Putamen (tissue), 1 donor: ENCODE measurements around the gene PDK2.

ENCODE experiments used
- DNase-seq: peaks from one replicate; pipeline ENCODE4 v3.0.0-alpha.2; 2016; ENCODE audit warnings: low spot score

PDK2 gene

DNA sequence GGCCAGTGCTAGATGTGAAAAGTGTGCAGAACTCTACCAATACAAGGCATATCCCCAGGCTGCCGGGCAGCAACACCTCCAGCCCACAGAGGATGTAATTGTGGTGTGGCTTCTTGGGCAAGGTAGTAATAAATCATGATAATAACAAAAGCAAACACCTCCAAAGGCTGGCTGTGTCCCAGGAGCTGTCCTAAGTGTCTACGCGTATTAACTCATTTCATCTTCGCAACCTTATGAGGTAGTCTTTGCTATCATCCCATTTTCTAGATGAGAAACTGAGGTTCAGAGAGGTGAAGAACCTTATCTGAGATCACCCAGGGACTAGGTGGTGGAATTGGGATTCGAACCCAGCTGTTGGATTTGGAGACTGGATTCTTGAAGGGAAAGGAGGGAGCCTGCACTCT lies 5.3 kb downstream of the PDK2 start:
- no peak for DNase-seq

DNA sequence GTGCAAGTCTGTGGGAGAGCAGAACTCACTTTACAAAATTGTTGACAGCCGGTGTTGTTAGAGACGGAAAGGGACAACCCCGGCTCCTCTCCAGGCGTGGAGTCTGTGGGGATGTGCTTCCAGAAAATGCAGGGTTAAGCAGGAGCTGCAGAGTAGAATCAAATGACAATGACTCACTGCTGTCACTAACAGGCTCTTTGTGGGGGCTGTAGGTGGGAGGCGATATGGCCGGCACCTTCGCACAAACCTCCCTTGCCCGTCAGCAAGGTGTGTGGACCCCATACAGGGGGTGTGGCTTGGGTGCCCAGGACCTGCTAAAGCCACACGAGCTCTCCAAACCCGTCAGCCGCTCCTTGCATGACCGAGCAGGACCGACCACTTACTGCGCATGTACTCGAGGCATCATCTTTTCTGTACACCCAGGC lies 5.8 kb downstream of the PDK2 start:
- DNase-seq: no peak

DNA sequence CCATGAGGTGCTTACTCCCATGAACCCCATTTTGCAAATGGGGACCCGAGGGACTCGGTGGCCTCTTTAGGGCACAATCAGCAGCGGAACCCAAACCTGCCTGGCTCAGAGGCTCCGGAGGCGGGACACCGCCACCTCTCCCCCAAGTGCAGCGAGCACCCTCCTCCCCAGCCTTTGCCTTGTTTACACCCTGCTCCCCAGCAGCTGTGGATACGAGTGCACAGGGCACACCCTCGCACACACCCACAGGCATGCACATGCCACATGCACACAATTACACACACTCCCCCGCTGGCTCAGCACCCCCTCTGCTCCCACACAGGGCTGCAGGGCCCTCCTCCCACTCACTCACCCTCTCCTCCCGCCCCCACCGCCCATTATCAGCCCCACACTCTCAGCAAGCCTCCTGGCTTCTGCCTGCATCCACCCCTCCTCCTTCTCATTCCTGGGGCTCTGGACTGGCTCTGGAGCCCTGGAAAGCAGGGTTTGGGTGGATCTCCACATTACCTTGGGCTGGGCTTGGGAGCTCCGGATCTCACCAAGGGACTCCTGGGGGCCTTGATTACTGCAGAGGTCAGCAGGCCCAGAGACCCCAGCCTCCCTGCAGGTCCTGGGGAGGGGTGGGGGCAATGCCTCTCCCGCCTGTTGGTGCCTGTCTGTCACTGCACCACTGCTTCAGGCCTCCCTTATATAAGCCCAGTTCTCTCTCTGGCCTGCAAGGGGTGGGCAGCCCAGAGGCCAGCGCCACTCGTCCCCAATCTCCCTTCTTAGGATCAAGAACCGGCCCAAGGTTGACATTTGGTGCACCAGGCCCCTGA lies 6.4 kb downstream of the PDK2 start:
- DNase-seq: no peak

DNA sequence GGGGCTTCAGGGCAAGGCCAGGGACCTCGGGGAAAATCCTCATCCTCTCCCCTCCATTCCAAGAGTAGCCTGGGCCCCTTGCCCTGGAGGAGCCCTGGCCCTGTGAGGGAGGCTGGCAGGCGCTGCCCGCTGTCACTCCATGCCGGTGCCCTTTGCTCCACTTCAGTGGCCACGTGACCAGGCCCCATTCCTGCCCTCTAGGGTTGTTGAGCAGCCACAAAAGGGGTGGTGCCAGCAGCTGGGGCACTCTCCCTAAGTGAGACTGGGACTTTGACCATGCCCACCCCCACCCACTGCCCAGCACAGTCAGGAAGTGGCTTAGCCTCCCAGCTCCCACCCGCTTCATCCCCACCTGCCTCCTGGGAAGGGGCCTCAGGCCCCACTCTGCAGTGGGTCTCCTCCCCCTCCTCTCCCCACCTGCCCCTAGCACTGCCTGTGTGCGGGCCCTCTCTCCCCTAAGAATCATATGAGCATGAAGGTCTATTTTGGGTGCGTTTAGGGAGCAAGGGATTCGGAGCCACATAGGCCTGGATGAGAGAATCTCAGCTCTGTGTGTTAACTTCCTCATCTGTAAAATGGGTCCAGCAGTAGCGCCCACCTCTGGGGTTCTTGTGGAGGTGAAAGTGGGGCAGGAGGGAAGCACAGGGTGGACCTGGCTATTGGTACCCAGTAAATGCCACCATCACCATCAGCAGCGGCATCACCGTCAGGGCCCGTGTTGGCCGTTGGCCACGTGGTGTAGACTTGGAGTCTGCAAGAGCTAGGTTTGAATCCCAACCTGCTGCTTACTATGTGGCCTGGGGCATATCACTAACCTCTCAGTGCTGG lies 7.2 kb downstream of the PDK2 start:
- no peak for DNase-seq

DNA sequence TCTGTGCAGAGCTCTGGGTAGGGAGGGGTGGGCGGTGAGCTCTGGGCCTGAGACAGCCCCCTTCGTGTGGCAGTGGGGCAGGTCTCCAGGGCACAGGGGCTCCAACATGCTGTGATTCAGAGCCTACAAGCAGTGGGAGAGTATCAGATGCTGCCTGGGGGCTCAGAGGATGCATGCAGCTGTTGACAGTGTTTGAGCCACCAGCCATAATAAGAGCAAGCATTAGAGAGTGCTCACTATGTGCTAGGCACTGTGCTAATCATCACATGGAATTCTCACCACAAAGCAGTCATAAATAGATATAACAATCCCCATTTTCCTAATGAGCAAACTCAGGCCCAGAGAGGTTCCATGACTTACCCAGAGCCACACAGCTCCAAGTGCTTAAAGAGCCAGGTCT lies 8.1 kb downstream of the PDK2 start:
- no peak for DNase-seq

DNA sequence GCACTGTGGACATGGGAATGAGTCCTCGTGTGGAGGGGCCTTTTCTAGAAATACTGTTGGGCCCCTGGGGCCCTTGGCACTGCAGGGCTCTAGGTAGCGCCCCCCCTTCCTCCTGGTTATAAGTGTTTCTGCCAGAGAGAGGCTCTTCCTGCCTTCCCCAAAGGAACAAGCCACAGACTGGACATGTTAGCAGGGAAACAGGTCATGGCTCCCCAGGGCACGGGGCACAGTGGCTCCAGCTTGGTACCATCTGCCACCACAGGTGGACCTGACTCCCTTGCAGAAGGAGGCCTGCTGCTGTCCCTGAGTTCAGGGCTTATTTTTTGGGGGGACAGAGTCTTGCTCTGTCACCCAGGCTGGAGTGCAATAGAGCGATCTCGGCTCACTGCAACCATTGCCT lies 8.8 kb downstream of the PDK2 start:
- no peak for DNase-seq

DNA sequence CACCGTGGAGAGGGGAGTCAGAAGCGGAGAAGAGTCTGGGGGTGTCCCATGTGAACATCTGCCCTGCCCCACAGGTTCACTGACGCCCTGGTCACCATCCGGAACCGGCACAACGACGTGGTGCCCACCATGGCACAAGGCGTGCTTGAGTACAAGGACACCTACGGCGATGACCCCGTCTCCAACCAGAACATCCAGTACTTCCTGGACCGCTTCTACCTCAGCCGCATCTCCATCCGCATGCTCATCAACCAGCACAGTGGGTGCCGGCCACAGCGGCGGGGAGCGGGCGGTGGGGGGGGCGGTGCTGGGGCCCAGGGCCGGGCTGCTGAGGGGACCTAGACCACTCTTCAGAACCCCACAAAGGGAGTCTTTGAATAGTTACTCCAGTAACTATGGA lies 10.7 kb downstream of the PDK2 start:
- no peak for DNase-seq

DNA sequence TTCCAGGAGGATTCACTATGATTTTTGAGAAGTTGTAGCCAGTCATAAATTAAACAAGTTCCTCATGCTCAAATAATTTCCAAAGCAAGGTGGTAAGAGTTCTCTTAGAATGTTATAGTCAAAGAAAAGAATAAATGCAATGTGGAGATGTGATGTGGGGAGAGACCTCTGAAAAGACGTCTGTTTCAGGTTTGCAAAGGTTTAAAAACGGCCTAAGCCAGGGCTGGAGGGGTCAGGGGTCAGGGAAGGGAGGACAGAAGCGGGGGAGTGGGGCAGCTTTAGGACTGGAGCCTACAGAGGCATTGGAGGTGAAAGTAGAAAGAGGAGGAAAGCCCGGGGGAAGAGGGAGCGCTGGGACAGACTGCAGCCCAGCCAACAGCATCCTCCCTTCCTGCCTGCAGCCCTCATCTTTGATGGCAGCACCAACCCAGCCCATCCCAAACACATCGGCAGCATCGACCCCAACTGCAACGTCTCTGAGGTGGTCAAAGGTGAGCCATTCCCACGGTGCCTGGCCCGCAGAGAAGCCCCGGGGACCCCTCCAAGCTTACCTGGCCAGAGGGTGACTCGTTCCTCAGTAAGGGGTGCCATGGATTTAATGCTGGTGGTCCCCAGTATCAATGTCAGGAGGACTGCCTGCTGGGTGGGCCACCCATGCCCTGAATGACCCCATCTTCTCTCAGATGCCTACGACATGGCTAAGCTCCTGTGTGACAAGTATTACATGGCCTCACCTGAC lies 11.4 kb downstream of the PDK2 start:
- DNase-seq: no peak

DNA sequence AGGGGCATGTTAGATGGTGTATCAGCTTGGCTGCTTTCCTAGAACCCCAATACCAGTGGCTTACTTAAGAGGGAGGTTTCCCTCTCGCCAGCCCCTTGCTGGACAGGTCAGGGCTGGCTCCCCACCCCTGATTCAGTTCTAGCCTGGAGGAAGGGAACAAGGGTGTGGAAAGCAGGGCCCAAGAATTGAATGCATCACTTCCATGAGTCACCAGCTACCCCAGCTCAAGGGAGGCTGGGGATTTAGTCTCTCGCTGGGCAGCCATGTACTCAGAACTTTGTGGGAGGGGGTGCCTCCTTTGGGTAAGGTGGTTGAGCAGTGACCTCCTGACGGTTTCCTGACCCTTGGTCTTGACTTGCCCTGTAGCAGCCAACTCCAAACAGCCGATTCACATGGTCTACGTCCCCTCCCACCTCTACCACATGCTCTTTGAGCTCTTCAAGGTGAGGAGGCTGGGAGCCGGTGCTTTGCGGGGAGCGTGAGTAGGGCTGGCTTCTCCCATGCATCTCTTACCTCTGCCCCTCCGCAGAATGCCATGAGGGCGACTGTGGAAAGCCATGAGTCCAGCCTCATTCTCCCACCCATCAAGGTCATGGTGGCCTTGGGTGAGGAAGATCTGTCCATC lies 12.8 kb downstream of the PDK2 start:
- no peak for DNase-seq

DNA sequence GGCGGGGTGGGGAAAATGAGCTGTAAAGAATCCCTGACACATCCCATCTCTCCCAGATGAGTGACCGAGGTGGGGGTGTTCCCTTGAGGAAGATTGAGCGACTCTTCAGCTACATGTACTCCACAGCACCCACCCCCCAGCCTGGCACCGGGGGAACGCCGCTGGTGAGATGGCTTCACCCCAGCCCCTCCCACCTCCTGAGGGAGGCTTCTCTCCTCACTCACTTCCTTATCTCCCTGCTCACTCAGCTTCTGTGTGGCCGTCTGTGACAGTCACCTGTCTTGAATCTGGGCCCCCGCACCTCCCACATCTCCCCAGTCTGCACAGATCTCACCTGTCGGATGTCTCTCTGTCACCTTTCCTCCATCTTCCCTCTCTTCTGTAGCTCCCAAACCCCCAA lies 13.4 kb downstream of the PDK2 start:
- DNase-seq: peak; percentile 58

DNA sequence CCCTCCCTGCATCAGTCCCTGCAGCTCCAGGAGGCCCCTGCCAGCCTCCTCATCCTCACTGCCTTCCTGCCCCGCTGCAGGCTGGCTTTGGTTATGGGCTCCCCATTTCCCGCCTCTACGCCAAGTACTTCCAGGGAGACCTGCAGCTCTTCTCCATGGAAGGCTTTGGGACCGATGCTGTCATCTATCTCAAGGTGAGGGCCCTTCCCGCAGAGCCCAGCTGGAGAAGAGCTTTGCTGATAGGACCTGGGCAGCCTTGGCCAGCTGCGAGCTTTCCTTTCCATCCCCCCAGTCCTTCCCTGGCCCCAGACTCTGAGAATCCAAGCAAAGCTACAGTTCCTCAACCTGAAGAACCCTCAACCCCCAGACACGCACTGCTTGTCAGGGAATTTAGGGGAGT lies 14.1 kb downstream of the PDK2 start:
- DNase-seq: no peak

DNA sequence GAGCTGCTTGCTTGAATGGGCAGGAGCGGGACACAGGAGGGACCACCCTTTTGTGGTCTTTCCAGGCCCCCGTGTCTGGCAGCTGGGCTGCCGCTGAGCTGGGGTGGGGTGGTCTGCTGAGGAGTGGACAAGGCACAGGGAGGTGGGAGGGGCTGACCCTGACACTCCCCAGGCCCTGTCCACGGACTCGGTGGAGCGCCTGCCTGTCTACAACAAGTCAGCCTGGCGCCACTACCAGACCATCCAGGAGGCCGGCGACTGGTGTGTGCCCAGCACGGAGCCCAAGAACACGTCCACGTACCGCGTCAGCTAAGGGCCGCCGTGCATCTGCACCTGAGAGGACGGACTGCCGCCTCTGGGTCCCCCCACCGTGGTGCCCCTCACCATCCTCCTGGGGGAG lies 14.6 kb downstream of the PDK2 start:
- DNase-seq: no peak

DNA sequence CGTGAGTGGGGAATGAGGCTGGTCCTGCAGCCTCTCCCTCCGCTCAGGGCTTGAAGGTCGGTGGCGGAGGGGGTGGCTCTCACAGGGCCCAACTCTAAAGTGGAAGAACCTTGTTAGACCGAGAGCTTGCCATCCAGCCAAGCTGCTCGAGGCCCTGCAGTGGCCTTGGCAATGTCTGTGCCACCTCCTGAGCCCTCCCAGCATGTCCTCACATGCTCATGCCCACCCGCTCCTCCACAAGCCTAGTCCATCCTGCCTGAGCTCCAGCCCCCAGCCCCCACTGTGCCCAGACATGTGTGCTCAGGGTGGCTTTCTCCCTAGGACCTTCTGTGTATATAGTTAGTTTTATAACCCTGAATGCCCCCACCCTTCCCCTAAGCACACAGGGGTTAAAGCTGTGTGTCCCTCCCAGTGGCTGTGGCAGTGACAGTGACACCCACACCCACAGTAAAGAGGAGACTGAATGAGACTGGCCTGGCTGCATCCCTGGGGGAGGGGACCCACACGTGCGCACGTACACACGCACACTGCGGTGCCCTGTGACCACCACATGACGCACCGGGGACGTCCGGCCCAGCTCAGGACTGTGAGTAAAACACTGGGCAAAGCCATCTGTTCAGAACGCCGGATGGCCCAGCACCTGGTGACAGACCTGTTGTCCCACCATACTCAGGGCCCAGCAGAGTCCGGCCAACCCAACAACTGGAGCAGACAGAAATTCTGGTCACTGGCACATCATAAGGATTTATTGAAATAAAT lies 15.6 kb downstream of the PDK2 start:
- no peak for DNase-seq

DNA sequence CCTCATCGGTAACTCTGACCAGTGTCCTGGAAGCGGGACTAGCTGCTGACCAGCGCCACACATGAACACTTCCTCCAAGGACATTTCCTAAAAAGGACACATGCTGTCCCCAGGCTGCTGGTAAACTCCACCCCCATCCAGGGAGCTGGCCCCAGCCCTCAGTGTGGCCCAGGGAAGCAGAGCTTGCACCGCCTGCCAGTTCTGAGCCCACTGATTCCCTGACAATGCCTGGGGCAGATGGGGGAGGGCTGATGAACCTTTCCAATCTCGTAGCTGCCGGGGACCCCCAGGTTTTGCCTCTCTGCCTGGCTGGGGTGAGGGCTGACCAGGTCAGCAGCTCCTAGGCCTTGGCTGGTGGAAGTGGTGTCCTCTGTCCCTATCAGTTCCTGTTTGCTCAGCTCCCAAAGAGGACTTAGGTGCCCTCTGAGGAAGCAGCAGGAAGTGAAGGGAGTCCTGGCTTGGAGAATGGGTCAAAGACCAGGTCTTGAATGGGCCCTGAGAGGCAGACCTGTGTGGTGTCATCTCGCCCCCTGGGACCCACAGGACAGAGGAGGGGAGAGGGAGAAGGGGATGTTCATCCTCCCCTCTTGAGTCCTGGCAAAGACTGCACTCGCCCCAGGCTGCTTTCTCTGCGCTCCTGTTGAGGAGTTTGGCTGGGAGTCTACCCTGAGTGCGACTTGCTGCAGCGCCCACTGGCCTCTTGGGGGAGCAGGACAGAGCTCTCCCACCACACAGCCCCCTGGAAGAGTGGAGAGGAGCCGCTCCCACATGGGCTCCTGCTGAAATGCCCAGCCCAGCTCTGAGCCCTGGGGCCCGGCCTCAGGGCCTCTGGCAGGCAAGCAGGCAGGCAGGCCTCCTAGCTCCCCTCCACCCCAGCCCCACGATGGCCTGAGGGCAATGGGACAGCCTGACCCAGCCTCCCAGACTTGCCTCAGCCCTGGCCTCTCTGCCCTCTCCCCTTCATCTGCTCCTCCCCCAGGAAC lies 16.8 kb downstream of the PDK2 start:
- DNase-seq: no peak

DNA sequence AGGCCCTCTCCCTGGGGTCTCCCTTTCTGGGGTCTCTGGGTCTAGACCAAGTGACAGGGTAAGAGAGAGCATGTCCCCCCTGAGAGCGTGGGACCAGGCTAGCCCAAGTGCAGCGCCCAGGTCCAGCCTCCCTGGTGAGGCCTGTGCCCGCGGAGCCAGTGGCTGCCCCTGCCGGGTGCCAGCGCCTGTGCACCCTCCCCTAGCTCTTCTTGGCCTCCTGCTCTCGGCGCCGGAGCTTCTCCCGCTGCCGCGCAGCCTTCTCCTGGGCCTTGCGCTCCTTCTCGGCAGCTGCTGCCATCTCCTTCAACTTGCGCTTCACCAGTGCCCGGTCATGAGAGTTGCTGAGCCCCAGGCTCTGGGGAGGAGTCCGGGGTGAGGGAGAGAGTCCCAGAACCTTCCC lies 17.5 kb downstream of the PDK2 start:
- DNase-seq: no peak

DNA sequence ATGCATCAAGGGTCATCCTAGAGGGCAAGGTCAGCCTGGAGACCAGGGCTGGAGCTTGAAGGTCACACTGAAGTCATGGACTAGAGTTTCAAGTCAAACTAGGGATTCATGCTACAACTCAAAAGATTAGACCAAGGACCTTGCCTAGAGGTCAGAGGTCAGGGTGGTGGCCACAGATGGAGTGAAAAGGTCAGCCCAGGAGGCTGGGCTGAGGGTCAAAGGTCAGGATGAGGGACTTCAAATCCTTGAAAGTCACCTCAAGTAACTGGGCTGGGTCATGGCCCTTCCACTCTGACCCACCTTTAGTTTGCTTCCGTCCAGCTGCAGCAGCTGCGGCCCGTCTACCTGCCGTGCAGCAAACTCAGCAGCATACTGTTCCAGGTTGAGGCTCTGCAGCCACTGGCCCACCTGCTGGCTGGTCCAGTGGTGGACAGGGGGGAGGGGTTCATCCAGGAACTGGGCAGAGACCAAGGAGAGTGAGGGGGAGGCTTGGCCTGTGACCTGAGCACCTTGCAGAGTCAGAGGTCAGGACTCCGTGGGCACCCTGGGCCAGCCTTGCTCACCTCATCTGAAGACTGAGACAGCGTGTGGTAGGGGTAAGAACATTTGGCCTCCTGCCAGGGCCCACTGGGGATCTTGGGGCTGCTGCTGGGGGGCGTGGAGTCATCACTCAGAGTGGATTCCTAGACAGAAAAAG lies 18.6 kb downstream of the PDK2 start:
- DNase-seq: no peak

DNA sequence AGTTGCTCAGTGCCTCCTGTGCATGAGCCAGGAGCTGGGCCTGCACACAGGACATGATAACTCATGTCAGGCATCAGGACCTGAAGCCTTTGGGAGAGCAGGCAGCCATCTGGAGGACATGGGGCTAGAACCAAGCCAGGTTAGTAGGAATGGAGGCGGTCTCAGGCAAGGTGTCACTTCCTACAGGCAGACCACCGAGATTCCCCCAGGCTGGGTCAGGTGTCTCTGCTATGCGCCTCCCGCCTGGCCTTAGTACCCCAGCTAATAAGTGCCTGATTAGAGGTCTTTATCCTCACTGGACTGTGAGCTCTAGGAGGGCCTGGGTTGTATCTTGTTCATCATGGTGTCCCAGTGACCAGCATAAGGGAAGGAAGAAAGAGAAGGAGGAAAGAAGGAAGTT lies 19.2 kb downstream of the PDK2 start:
- no peak for DNase-seq

DNA sequence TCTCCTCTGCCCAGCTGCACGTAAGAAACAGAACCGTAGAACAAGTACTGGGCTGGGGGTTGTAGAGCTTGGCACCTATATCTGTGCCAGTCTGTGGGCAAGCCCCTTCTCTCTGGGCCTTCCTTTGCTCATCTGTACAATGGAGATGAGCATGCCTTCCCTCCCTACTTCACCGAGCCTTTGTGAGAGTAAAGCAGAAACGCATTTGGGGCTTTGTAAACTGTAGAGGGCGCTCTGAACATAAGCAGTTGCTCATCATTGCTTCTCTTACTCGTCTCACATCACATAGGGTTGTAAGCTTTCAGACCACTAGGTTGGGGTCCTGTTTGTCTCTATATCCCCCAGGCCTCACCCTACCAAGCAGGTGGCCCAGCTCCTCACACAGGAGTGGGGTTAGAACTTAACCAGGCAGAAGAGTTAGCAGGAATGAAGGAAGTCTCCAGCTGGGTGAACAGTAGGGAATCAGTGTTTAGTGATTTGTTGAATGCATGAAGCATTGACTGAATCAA lies 19.8 kb downstream of the PDK2 start:
- DNase-seq: no peak

DNA sequence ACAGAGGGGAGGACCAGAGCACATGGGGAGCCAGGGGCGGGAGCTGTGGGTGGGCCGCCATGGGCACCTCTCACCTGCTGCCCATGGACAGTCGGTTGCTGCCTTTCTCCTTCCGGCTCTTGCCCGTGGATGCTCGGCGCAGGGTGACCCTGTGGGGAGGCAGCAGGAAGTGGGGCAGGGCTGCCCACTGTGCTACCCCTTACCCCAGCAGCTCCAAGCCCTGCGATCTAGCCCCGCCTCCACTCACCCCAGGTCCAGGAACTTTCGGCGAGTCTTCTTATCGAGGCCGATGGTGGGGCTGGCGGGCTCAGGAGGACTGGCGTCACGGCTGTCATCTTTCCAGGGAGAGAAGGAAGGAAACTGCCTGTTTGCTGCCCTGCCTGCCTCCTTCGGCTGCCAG lies 20.6 kb downstream of the PDK2 start:
- DNase-seq: no peak
